DMS53 treated with DMSO at 0.1 percent for 48 hours (cell line): Measurements from ENCODE around the gene MAP6D1.

Source experiments
- DNase-seq: peaks from one replicate; lab custom pipeline; 2025; ENCODE audit not compliant: unreplicated experiment; lab: John Stamatoyannopoulos, UW

The MAP6D1 gene

DNA sequence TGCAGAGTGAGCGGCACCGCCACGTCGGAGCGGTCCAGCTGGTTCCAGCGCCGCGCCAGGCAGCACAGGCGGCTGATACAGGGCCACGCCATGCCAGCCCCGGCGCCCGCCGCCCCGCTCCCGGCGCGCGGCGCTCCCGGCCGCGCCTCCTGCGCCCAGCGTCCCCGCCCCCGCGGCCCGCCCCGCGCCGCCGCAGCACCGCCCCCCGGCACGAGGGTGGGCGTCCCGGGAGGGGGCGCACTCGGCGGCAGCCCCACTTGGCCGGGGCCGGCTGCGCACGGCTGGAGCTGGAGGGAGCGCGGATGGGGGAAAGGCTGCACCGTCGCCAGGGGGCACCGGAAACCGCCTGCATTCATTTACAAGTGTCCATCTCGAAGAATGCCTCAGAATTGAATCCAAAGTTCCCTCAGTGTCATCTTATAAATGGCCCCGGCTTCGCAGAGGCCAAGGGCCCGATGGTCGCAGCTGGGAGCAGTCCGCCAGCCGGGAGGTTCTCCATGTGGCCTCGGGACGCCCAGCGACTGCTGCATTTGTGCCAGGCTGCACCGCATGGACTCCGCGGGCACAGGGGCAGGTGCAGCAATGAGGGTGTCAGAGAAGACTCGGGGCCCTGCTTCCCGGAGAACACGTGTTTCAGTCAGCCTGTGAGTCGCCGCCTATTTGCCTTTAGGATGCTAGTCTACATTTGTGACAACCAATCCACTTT lies at the start of gene MAP6D1:
Gene MAP6D1, minus strand, starts transcription at position 122 of the 706 bp plus-strand sequence. Its CDS starts 30 bp downstream, at position 92.
- peak; percentile 24 for DNase-seq

DNA sequence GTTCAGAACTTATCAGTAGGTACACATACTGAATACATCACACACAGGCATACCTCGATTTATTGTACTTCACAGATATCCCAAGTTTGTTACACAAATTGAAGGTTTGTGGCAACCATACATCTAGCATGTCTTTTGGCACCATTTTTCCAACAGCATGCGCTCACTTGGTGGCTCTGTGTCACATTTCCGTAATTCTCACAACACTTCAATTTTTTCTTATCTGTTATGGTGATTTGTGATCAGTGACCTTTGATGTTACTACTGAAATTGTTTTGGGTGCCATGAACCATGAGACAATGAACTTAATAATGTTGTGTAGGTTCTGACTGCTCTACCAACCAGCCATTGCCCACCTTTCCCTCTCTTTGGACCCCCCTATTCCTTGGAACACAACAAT lies 48.5 kb upstream of the MAP6D1 start:
- no peak for DNase-seq

GRCh38 chr3:183871541-183871940 lies 46.2 kb upstream of the MAP6D1 start:
- no peak for DNase-seq

- DNase-seq, result no peak
These were observed 45.2 kb upstream of the MAP6D1 start for GRCh38 chr3:183870563-183870962.

- no peak for DNase-seq
These were observed 43.4 kb upstream of the MAP6D1 start for GRCh38 chr3:183868796-183869195.

GRCh38 chr3:183862610-183863009 lies 37.2 kb upstream of the MAP6D1 start:
- DNase-seq, result no peak

- no peak for DNase-seq
These were observed 32.5 kb upstream of the MAP6D1 start for GRCh38 chr3:183857863-183858262.

- no peak for DNase-seq
These were observed 29.1 kb upstream of the MAP6D1 start for GRCh38 chr3:183854318-183855035.

- no peak for DNase-seq
These were observed 20.4 kb upstream of the MAP6D1 start for GRCh38 chr3:183845608-183846288.

GRCh38 chr3:183845090-183845489 lies 19.7 kb upstream of the MAP6D1 start:
- peak; percentile 2 for DNase-seq

- no peak for DNase-seq
These were observed 19.2 kb upstream of the MAP6D1 start for GRCh38 chr3:183844606-183845005.

- DNase-seq, result no peak
These were observed 14.4 kb upstream of the MAP6D1 start for GRCh38 chr3:183839751-183840150.

- DNase-seq, result no peak
These were observed 12.5 kb upstream of the MAP6D1 start for GRCh38 chr3:183837894-183838293.

GRCh38 chr3:183837390-183837789 lies 12.0 kb upstream of the MAP6D1 start:
- no peak for DNase-seq

- DNase-seq, result no peak
These were observed 8.1 kb upstream of the MAP6D1 start for GRCh38 chr3:183833516-183833915.

DNA sequence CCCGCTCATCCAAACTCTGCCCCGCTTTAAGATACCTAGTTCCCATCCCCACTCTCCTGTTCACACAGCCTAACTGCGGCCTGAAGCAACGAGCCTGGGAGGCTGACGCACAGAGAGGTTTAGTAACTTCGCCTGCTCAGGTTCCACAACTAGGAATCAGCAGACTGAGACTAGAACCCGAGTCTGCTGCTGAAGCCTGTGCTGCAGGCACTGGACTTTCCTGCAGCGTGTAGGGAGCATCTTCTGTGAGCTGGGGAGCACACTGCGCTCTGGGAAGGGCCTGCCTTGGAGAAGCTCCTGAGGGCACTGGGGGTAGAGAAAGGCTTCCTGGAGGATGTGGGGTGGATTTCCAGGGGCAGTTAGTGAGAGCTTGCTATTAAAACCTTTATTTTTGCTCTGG lies 4.8 kb upstream of the MAP6D1 start:
- no peak for DNase-seq

- DNase-seq, result no peak
These were observed 4.1 kb upstream of the MAP6D1 start for GRCh38 chr3:183829466-183829865.

- DNase-seq, result no peak
These were observed 3.1 kb upstream of the MAP6D1 start for GRCh38 chr3:183828538-183828870.

- no peak for DNase-seq
These were observed 2.6 kb upstream of the MAP6D1 start for GRCh38 chr3:183827809-183828537.

DNA sequence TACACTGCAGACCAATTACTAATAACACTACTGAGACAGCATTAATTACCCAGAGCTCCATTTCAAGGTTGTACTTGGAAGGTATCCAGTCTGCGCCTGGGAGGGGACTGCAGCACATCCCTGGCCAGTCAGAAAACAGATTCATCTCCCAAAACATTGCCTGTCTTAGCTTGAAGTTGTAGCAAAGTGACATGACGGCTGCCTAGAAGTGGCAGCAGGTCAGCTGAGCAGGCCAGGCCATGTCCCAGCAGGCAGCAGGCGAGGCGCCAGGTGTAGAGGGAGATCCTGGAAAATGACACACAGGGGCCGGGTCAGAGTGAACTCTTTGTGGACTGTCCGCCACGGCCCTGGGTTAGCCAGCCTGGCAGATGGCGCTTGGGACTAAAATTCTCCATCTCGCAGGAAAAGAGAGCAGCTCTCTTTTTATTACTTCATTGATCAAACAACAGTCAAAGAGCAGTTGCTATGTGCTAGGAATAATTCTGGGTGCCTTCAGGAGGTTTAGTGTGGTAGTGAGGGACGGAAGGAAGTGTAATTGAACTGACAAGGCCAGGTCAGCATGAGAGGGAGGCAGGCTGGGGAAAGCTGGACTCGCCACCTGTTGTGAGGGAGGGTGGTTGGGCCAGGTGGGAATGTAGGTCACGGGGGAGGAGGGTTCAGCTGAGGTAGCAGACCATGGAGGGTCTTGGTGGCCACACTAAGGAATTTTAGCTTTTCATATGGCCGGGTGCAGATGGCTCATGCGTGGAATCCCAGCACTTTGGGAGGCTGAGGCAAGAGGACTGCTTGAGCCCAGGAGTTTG lies 1.3 kb upstream of the MAP6D1 start:
- DNase-seq, result no peak
